NCI-H510A treated with DMSO at 0.1 percent for 48 hours (cell line): ENCODE measurements around the gene EIF6.
"Not testable (repeated sequence)": the region's sequence is repeated elsewhere in the genome, so short reads cannot be mapped to it uniquely, and the experiment has no call there.

Experiments used
- DNase-seq: peaks from one replicate; lab custom pipeline; 2025; lab: John Stamatoyannopoulos, UW

Gene EIF6

DNA sequence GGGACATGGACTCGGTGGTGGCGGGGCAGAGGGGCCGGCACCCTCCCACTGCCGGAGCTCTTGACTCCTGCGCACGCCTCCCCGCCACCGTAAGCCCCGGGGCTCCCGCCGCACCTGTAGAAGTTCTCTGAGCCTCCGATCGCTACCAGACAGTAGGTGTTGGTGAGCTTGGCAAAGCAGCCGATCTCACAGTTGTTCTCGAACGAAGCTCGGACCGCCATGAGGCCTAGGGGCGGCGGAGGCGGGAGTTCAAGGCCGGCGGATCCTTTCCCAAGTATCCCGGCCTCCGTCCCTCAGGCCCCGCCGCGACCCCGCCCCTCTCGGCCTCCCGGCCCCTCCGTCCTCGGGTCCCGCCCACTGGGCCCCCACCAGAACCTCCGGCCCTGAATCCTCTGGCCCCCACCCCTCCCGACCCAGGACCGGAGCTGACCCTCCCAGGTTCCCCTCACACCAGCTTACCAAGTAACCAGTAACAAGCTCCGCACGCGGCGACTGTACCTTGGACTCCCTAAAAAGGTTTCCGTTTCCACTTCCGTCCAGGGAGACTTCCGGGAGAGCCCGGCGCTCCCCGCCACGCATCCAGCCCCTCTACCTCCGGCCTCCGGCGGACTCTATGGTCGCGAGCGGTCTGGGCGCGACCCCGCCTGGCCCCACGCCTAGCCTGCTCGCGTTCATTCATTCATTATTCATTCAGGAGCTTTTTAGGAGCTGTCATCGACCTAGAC, at the start of gene EIF6:
Gene EIF6 (minus strand): TSS at position 506 of the 725 bp plus-strand sequence. CDS start 285 bp downstream, at position 221.
- DNase-seq = peak; percentile 73

DNA sequence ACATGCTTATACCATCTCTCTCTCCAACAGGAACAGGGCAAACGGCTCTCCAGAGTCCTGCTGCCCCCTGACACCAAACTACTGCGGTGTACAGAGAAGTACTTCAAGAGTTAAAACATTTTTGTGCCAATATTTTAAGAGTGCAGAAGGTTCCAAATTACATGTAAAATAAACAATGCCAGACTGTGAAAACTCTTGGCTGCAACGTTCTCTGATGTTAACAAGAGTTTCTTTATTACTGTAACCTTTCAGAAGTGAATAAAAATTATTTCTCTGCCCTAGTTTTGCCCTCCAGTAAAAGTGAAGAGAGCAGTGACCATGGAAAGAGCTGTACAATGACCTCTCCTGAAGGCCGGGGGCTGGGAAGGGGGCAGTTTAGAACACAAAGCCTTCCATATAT, 49.0 kb upstream of the EIF6 start:
- no peak for DNase-seq

DNA sequence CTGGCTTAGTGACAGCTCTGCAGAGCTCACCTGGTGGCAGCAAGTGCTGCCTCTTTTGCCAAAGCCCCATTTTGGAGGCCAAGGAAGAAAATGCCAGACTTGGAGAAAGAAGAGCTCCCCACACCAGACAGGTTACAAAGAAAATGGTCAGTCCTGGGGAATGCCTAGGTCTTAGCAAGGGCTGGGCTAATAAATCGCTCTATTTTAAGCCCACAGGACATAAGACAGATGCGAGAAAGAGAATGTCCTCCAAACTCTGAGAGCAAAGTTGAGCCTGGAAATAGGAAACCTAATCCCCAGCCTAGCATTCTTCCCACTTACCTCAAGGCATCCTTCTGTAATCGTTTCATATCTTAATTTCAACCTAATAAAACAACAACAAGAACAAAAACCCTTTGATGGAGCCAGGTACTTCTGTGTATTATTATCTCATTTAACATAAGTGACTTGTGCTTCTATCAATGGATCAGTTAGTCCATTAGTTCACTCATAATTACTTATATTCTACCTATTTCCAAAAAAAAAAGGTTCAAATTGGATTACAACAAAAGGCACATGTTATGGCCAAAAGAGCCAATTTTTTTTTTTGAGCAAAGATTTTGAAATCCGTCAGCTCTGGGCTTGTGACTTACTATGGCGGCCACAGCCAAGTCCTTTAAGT, 48.1 kb upstream of the EIF6 start:
- no peak for DNase-seq

DNA sequence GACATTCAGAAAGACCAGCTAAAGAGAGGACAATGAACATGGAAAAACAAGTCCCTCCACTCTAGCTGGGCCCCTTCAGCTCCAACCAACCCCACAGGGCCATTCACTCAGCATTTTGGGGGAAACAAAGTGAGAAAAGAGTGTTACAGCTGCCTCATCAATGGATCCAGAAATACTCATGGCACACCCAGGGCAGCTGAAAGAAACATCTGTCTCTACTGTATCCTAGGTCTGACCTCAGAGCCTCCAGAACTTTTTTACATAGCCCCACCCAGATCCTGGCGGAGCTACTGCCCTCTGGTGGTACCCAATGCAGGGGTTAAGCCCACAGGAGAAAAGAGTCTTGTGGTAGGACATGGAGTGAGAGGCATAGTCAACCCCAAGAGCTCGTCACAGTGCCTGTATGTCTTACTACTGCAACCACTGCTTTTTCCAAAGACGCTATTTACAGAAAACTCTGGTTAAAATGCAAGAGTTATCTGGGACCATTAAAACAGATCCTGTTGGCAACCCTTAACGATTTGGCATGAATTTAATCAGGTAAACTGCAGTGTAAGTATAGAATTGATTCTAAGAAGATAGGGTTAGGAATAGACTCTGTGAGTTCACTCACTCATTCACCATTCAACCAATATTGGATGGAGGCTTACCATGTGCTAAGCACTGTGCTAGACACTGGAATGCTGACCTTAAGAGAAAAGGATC, 45.0 kb upstream of the EIF6 start:
- peak; percentile 47 for DNase-seq

DNA sequence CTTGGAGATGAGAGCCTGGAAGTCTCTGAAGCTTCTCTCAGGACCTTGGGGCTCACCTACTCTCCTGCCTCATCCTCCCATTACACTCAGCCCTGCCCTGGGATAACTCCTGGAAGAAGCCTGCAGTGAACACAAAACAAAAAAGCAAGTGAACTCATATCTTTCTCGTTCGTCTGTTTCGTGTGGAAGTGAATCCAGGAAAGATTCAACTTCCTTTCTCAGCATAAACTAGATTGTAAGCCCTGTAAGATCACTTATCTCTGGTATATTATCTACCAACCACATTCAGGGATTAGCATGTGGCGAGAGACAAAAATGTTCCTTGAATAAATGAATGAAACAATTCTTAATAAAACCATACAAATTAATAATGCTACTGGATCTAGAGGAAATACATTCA, 44.1 kb upstream of the EIF6 start:
- no peak for DNase-seq

DNA sequence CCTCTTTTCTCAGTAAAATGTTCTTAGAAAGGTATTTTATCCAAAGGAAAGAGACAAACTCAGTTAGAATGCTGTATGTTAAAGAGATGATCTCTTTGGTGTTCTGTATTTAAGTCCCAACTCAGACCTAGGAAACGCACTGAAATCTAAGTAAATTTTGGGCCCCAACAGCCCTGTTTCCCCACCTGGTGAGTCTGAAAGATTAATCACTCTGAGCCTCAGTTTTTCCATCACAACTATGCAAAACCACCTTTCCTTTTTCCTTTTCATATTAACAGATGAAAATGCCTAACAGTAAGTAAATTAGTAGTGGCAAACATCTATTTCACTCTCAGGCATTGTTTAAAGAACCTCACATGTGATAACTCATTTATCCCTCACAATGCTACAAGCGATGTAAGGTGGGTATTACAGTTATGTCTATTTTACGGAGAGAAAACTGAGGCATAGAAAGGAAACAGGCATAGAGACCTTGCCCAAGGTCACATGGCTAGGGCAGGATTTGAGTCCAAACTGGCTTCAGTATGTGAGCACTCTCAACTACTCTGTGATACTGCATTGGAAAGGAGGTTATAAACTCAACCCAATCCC, 43.6 kb upstream of the EIF6 start:
- DNase-seq = no peak

DNA sequence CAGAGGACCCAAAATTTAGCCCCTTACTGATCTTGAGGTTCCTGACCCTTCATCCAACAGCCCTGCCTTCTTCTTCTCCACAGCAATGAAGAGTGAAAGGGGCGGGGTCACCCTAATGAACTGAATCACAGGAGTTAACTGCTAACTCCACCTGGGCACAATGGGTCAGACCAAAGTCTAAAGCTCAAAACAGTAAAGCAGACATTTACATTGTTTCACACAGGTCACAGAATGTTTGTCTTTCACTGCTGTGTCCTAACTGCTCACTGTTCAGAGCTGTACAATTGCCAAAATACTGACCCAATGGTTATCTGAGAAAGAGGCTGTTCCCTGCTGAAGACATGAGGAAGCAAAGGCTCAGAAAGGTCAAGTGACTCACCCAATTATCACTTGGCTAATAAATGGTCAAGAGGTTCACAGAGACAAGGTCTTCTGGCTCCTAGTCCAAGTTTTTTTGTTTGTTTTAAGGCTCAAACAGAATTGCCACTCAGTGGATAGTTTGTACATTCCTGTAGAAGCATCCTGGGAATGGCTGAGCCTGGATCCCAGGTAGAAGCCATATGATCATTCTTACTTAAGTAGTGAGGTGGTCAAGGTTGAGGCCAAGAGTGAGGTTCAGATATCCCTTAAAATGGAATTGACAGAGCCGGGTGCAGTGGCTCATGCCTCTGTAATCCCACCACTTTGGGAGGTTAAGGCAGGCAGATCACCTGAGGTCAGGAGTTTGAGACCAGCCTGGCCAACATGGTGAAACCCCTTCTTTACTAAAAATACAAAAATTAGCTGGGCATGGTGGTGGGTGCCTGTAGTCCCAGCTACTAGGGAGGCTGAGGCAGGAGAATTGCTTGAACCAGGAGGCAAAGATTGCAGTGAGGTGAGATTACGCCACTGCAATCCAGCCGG, 42.8 kb upstream of the EIF6 start:
- no peak for DNase-seq

DNA sequence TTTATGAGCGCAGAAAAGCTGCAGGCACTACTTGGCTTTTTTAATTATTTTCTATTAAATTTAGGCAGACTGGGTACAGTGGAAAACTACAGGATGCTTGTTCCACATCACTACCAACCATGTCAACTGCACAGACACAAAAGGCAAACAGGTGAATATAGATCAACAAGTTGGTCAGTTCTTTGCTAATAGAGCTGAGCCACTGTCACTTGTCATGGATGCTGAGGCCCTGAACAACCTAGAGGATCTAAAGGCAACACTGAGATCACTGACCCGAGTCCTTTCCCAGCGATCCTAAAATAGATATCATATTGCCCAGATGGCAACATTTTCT, 42.1 kb upstream of the EIF6 start:
- no peak for DNase-seq

DNA sequence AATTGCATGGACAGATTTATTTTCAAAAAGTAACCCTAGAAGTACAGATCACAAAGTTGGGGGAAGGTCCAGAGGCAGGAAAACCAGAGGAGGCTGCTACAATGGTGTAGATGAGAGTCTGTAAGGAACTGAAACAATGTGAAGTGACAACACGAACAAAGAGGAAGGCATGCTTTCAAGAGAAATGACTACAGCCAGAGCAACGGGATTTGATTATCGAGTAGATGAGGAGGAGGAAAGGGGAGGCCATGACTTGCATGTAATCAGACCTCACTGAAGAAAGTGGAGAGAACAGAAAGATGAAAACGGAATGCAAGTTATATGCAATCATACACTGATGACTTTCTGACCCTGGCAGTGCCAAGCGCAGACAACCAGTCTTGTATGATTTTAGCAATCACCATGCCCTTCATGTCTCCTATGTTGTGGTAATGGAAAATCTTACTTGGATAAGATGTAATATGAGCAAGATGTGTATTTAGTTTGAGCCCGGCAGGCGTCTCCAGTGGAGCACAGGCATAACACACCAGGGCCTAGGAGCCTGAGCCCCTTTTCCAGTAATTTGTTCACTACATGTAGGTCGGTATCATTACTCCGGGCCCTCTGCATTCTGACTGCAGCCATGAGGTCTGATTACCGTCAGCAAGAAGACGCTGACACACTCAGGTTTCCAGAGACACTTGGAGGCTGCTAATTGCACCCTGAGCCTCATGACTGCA, 41.6 kb upstream of the EIF6 start:
- no peak for DNase-seq

DNA sequence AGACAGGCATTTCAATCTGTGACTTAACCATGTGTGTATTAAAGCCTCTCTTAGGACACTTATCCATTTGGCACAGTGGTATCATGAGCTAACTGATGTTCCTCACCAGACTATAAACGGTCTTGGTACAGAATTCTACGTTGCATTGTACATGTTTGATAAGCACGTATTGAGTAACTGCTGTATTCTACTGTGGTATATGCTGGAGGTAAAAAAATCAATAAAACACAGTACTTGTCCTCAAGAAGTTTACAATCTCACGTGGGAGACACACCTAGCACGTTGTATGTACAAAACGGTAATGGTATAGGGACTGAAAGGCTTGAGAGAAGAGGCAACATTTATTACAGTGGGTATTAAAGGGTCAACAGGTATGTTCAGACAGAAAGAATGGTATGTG, 40.8 kb upstream of the EIF6 start:
- no peak for DNase-seq

DNA sequence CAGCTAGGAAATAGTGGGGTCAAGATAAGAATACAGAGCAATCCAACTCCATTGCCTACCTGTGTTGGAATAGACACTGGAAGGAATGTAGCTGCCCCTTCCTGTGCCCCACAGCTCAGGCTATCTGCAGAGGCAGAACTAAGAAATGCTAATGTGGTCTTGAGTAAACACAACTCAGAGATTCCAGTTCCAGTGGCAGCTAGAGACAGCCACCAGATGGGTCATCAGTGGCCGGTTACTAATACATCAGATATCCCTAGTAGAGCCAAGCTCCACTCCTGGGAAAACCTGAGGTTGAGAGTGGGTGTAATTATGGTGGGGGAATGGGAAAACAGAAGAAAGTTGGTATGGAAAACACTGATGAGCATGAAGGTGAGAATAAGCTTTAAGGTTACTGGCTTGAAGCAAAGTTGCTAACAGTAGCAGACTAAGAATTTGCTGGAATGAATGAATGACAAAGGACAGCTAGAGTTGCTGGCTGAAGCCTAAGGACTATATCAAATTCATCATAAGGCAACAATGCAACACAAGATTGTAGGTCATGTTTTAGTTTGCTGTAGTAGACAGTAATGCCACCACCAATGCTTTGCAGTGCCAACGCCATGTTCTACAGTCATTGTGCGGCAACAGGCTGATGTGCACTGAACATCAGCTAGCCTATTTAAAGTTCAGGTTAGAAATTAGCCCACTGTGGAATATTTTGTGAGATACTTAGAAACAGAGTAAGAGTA, 36.0 kb upstream of the EIF6 start:
- DNase-seq = no peak

DNA sequence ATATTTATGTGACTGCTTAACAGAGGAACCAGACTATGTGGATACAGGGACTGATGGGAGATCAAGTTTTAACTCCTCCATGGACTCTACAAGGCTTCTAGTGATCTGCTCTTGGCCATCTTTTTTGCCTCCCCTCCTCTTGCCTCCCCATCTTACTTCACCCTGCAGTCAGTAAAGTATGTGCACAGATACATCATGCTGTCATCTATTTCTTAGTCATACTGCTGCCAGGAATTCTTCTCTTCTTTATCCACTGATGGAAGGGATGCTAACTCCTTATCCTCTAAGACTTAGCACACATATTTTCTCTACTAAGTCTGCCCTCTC, 35.3 kb upstream of the EIF6 start:
- DNase-seq = no peak

DNA sequence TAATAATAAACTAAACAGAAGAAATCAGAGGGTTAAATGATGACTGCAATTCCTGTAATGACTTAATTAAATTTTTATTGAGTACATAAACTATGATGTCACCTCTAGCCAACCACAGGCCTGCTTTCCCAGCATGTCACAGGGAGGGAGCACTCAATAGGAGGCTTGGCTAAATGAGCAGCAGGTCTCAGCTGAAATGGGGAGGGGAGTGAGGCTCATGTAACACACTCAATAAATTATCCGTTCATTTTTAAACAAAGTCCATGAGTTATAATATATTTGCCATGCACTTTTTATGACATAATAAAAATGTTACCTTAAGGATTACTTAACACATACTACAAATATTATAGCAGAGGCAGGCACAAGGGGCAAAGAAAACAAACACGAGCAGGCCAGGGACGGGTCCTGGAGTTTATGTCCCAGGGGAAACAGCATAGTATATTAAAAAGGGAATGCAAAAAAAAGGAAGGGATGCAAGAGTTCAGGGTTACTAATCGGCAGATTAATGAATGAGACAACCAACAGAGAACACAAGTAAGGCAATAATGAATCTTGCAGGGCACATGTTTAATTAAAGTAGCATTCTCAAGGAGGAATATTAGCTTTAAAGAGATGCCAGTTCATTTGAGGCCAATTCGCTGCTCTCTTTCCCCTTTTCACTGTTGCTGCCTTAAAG, 34.8 kb upstream of the EIF6 start:
- peak; percentile 44 for DNase-seq

DNA sequence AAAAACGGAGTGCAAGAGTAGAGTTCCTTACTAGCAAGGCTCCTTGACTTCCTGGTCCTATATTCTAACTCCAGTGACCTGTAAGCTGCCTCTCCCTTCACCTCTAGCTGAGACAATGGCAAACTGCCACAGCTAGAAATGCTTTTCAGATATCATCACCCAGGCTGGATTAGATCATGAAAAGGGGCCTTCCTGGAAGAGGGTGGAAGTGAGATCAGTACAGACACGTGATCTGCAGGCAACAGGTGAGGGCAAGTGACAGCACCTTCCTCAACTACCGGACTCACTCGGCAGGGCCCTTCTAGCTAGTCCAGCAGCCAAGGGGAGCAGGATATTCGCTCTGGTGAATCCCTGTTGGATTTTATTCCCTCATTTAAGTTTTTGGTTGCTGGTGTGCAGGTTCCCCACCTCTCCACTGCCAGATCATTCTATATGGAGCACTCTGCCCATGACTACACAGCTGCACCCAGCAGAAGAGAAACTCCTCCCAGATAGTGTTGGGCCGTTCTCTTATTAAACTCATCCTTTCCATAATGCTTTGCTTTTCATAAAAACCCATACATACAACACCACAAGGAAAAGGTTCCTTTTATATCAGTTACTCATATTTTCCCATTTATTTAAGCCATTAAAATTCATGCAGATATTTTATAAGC, 34.1 kb upstream of the EIF6 start:
- DNase-seq = peak; percentile 26

DNA sequence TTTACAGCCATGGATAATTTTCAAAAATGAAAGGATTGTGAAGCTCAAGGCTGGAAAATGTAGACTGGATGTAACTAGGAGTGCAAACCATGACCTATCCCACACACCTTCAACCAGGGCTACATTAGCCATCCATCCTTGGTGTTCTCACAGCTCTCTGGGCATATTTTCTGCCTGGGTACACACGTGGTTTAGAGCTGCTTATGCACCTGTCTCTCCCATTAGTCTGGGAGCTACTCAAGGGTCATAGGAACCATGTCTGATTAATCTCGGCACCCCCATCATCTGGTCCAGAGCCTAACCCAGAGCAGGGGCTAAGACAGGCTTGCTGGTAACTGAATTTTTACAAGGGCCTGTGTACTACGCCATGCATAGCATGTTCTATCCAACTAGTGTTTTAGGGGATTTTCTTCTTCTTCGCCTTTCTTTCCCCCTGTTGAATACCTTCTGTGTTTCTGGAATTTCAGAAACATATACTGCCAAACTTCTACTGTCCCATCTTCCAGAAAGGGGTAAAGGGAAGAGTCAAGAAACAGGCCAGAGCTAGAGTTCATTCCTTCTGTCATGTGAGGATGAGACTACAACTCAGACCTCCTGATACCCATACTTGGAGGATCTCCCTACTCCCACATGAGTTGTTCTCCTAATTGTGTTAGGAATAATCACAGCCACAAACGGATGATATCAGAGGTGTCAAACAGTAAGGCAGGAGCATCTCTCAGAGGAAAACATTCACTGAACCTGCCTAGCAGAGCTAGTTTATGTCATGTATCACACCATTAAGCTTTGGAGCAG, 33.0 kb upstream of the EIF6 start:
- DNase-seq = no peak

DNA sequence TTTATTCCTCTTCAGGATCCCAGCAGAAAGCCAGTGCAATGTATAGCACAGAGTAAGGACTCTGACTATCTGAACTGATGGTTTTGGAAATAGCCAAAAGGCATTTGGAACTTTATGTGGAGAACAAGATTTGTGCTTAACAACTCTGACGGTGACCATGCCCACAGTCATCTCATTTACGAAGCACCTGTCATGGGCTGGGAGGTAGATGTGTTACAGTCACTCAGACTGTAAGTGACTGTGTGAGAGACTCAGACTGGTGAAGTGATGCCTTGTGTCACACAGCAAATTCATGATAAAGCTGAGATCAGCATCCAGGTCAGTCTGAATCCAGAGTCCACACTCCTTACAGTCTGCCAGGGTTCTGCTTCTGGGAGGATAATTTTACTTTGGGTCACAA, 31.5 kb upstream of the EIF6 start:
- DNase-seq = no peak

DNA sequence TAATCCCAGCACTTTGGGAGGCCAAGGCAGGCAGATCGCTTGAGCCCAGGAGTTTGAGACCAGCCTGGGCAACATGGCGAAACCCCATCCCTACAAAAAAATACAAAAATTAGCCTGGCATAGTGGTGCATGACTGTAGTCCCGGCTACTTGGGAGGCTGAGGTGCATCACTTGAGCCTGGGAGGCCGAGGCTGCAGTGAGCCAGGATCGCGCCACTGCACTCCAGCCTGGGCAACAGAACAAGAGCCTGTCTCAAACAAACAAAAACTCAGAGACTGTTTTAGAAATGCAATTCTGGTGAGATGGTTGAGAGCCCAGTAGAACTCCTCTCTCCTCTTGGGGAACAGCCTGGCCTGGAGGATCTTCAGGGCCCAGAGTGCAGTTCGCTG, 31.1 kb upstream of the EIF6 start:
- not testable (repeated sequence) for DNase-seq

DNA sequence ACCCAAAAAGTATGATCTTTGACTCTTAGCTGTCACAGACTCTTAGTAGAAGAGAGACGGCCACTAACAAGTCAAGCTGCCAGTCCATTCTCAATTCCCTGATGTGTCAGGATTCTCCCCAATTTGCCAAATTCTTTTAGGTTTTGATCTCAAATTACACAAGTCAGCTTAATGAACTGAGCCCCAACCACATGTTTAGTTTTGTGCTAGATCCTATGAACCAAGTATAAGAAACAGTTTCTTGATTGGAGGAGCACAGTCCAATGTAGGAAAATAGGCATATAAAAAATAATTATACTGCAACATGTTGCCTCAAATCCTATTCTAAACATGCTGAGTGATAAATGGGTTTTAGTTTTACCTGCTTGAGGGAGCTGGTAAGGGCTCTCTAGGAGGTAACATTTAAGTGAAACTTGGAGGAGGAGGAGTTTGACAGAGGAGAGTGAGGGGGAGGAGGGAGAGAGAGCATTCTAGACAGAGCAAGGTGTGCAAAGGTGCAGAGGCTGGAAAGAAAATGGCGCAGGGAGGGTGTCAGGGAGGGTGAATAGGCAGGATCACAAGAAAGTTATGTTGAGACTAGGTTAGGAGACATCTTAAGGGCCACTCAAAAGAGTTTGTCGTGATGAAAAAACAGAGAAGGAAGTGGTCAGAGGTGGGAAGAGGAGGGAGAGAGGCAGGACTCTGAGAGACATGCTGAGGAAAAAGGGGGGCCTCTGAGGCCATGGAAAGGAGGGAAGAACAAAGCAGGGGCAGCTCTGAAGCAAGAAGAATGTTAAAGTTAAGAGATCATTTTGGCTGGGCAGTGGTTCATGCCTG, 30.5 kb upstream of the EIF6 start:
- DNase-seq = no peak
